Heart left ventricle (tissue), 13 donors: Measurements from ENCODE around the gene KLF9.

ENCODE experiments used
- CTCF ChIP-seq, 12 donors: fragments of 200-600 bp; sonication (generic) in 4 of 12; IDR thresholded peaks; one replicate each; pipeline versions ENCODE4 v1.5.0 to v1.8.0; 2018 to 2022; ENCODE audit warnings: antibody characterized with exemption in 12 of 12, mild to moderate bottlenecking in 5 of 12
- POLR2A ChIP-seq, 2 donors: fragments of 450-650 bp; IDR thresholded peaks; one replicate each; pipeline ENCODE4 v1.6.1; 2017; ENCODE audit warnings: antibody characterized with exemption in 2 of 2, mild to moderate bottlenecking in 2 of 2, moderate library complexity in 2 of 2
- donor health status: ischemic (EF 13 %, LVEDD 7.1; RV severe dilation, severe dysfunction).
- donor health status: DM: no; HTN: yes; CAD: no.
- donor health status: DM: no; HTN: no; CAD: no.
- donor health status: ischemic (EF 25% LVEDD 6.9; RV normal size, moderate dysfunction).
- donor health status: ischemic (EF 25% LVEDD 5.7; RV mildly dilated, moderate dysfunction).
- donor health status: ischemic (EF 35%, LVEDD 5.7; RV mildly dilated, moderate dysfunction).
- donor health status: nonischemic (EF 11% LVEDD 7.7; RV severe dilation, severe dysfunction).
- donor health status: DM: yes; HTN: yes; CAD: no.
- donor health status: PGD.
- donor health status: ischemic (EF 29% LVEDD 5.4; RV normal size, mild dysfunction).
- donor health status: nonischemic (EF 23%, LVEDD 6.1; RV moderate dilation, normal function).

- no peak for TF ChIP-seq CTCF (IDR thresholded peaks at IDR 0.05)
- TF ChIP-seq POLR2A (IDR thresholded peaks at IDR 0.05): no peak
Measured at GRCh38 chr9:70382709-70383605, 31.5 kb downstream of the KLF9 start.
